Right renal pelvis (tissue), 4 donors: Measurements from ENCODE around the gene COX8A. TPM values are rescaled to one million over a fixed set of nuclear protein-coding genes. Genes with fewer than 3 reads are reported as not detected.

Experiments used
- DNase-seq, 4 donors: peaks; one replicate each; pipeline ENCODE4 v3.0.0-alpha.2; 2013; ENCODE audit warnings: low read depth in 4 of 4, low spot score in 3 of 4, missing footprints in 1 of 4
- polyA plus RNA-seq, 4 donors: library from polyadenylated mRNA; unstranded; fragments of 120-200 nt; gene quantifications; one replicate each; pipeline ENCODE4 v1.2.1, GENCODE V29; 2013; ENCODE audit not compliant: insufficient read length in 4 of 4

COX8A gene
- polyA plus RNA-seq, 4 donors, result 224 to 368 (median 262) TPM

DNA sequence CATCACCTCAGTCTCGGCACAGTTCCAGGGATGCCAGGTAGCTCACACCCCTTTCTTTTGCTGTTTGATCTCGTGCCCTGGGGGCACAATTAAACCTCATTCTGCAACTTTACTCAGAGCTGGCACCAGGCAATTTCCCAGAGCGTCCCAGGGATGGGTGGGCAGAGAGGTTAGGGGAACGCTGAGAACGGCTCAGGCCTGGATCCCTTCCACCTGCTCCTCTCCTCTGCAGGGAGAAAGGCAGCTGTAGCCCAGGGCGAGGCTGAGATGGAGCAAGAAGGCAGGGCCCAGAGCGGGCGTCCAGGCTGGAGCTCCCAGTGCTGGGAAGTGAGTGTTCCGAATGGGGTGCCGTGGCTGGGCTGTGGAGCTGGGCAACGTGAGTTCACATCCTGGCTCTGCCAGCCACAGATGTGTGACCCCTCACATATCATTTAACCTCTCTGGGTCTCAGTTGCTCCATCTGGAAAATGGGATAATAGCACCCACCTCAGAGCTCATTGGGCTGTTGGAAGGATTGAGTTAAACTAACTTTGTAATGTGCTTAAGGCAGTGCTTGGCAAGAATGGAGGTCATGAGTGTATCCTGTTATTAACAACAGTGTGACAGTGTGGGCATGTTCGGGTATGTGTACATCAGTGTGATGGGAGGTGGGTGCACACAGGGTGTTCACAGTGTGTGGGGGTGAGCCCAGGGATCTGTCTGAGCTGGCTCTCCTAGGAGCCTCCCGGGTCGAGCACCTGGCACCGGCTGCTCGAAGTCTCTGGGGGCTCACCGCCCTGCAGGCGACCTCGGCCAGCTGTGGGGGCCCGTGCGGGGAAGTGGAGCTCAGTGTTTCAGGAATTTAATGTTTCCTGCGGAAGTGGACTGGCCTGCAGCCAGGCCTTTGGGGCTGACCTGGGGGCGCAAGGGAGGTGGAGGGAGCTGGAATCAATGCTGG lies 27.3 kb downstream of the COX8A start:
- DNase-seq, result no peak

DNA sequence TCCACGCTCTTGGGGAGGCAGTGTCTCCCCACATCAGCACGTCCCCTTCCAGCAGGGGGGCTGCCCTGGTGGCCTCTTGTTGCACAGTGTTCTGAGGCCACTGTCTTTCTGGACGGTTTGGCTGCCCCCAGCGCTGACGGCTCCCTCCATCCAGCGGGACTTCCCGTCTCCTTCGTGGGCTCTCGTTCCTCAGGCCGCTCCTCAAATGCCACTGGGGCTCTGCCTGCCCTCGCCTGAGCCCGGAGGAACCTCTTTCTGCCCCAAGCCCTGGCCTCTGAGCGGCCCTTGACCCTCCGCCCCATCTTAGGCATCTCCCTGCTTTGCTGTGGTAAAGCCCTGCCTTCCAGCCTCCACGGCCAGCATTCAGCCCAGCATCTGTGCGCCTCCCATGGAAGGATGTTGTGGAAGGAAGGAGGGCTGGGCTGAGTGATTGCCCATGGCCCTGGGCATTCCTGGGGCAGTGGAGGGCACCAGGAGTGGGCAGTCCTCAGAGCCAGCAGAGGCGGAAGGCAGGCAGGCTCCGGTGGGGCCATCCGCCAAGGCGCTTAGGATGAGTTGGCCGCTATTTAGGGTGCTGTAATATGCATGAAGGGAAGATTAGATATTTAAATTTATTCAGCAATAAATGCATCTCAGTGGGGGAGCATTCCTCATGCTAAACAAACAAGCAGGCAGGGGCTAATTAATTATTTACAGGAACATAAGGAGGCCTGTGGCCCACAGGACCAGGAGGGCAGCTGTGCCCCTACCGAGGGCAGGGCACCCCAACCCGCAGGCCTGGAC lies 29.6 kb downstream of the COX8A start:
- DNase-seq, result no peak

DNA sequence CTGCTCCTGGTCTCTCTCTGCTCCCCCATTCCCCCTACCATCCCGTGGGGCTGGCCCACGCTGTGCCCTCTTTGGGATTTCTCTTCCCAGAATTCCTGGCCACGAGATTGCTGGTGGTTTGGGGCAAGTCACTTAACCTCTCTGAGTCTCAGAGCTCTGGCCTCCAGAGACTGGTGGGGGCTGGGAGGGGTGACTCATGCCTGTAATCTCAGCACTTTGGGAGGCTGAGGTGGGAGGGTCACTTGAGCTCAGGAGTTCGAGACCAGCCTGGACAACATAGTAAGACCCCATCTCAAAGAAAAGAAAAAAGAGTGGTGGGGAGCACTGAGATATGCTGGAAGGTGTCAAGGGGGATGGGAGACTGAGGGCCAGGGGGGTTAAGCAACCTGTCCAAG lies 30.2 kb downstream of the COX8A start:
- DNase-seq, result no peak

DNA sequence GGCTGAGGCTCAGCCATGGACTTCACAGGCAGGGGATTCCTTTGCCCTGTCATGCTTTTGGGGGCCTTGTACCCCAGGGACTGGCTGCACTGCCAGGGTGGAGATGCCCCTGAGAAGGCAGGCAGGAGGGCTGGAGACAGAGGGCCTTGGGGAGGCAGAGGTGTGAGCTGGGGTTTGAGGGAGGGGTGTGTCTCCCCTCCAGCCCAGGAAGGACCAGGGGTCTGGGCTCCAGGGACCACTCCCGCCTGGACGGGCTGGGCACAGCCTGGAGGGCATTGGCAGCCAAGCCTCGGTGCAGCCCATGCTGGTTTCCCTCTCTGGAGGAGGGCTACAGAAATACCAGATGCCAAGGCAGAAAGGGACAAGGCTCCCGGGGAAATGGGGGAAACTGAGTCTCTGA lies 31.3 kb downstream of the COX8A start:
- DNase-seq, result no peak

DNA sequence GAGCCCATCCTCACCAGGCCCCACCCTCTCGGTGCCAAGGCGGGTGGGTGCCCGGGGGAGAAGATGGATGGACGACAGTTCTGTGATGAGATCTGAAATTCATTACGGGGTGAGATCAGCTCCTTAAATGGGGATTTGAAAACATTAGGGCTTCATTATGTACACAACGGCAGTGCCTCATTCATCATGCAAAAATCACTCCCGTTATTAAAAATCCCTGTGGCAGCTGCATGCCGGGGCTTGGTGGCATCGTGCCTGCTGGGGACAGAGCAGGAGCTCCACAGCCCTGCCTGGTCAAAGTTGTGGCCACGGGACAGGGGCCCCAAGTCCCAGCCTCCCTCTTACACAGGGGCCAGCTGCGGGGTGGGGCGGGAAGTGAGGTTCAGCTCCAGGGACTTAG lies 32.0 kb downstream of the COX8A start:
- no peak for DNase-seq

DNA sequence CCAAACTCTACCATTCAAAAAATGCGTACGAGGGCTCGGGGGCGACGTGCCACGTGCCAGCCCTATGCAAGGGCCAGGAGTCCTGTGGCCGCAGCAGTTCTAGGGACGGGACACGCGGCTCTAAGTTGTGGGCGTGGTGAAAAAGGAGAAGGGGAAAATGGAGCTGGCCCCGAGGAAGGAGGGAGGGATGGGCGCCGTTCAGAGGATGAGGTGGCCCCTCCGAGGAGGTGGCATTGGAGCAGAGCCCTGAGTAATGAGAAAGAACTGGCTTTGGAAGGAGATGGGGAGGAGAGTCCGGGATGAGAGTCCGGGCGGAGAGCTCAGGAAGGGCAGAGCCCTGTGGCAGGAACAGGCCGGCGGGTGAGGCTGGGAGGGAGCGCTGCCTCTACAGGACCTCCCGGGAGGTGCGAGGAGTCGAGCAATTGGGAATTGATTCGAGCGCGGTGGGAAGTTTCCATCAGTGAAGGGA lies 32.8 kb downstream of the COX8A start:
- DNase-seq, result no peak

DNA sequence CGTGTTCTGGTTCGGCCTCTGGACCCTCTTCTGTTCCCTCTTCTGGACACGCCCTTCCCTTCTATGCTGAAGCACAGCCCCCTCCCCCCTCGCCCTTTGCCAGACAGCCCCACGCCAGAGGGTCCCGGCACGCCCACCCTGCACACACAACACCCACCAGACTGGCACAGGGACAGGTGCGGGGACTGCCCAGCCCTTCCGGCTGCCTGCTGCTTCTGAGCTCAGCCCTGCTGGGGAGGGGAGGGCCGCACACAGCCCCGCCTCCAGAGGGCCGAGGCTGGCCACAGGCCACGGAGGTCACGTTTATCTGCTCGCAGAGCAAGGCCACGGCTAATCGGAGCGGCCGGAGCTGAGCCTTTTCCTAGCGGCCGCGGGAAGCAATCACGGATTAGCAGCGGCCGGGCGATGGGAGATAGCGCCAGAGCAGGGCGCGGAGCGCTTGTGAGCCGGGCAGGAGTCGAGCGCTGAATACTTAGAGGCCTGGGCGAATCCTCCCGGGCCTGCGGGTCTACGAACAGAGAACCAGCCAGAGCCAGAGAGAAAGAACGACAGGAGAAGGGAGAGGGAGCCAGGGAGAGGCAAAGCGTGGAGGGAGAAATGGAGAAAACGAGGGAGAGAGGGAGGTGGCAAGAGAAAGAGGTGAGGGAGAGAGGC lies 33.3 kb downstream of the COX8A start:
- DNase-seq, result no peak

DNA sequence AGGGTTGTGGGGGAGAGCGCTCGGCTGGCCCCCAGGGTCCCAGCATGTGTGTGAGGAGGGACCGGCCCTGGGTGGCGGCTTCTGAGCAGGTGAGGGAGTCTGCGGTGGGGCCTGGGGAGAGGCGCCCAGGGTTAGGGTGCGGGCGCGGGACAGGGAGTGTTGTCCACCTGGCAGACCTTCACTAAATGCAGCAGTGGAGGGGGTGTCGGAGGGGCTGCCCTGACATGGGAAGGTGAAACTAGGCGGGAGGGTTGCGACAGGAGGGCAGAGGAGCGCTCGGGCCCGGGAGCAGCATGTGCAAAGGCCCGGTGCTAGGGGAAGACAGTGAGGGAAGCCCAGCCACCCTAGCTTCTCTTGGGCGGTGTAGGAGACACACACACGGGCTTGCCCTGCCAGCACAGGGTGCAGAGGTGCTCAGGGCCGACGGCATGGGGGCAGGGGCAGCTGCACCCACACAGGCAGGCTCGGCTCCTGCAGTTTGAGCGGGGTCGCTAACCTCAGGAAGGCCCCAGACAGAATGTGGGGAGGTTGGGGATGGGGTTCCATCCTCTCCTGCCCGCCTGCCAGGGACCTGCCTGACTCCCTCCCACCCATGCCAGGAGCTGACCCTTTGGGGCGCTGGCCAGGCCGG lies 34.0 kb downstream of the COX8A start:
- DNase-seq, result no peak

DNA sequence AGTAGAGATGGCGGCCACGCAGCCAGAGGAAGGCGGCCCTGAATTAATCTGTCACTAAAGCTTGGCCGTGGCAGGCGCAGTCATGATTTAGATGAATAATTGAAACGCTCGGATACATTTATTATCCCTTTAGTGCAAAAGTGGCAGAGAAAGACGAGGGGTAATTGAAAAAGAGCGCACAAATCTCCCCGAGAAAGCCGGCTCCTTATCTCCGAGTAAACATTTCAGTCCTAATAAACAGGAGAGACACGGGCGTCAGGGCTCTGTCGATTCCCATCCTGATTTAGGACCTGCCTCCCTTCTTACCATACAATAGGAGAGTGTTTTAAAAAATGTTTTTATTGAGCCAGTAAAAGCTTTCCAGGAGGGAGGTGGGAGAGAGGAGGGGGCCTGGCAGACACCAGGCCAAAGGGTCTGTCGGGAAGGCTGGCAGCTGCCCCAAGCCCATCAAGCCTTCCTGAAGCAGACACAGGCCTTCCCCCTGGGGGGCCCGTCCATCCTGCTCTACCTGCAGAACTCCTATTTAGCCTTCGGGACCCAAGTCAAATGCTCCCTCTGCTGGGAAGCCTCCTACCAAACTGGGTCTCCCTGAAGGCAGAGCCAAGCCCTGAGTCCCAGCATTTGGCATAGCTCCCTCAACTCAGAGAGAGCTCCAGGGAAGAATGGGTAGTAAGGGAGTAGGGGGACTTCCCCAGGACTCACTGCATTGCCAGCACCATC lies 34.7 kb downstream of the COX8A start:
- DNase-seq, result no peak

DNA sequence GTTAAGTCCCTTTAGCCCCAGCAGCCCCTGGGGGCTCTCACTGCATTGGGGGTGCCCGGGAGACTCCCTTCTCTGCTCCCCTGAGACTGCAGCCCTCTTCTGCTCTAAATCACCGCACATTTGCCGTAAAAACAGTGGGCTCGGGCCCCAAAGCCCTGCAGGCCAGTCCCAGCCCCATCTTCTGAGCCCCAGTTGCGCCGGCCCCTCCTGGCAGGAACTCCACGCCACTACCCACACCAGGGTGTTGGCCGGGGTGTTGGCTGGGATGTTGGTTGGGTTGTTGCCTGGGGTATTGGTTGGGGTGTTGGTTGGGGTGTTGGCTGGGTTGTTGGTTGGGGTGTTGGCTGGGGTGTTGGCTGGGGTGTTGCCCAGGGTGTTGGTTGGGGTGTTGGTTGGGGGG lies 35.3 kb downstream of the COX8A start:
- DNase-seq, result no peak

DNA sequence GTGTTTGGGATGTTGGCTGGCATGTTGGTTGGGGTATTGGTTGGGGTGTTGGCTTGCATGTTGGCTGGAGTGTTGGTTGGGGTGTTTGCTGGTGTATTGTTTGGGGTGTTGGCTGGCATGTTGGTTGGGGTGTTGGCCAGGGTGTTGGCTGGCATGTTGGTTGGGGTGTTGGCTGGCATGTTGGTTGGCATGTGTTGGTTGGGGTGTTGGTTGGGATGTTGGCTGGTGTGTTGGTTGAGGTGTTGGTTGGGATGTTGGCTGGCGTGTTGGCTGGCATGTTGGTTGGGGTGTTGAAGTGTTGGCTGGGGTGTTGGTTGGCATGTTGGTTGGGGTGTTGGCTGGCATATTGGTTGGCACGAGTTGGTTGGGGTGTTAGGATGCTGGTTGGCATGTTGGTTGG lies 36.4 kb downstream of the COX8A start:
- no peak for DNase-seq

DNA sequence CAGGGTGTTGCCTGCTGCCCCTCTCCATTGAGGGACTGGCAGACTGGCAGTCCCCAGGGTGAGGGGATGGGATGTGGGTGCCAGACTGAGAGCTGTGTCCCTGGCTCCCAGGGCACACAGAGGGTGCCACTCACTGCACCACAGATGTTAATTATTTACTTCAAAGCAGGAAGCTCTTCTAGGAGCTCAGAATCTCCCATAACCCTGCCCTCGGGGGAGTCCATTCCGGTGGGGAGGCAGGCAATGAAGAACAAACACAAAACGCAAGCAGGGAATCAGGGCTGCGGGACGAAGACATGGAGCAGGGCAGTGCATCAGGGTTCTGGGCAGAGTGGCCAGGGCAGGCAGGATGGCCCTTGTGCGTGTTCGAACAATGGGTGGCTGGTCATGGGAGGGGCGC lies 37.0 kb downstream of the COX8A start:
- DNase-seq, result no peak

DNA sequence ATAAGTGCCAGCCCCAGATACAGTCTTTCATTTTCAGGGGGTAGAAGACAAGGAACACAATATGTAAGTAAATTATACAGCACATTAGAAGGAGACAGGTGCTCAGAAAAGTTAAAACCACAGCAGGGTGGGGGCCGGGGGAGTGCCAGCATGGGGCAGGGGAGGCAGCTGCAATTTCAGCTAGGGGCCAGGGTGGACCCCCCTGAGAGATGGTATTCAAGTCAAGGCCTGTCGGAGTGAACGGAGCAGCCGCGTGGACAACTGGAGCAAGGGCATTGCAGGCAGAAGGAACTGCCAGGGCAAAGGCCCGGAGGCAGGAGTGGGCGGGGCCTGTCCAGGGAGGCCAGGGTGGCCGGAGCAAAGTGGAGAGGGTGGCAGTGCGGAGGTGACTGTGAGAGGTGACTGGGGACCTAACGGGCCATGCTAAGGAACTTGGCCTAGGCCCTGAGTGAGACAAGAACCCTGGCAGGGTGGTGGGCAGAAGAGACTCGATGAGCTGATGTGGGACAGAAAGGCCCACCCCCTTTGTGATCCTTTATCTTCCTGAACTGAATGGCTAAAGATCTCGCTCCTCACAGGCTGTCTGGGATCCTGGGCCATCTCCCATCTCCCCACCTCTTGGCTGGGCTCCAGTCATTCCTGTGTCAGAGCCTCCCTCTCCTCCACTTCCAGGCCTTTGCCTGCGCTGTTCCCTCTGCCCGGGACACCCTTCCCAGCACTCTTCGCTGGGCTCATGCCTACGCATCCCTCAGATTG lies 38.9 kb downstream of the COX8A start:
- DNase-seq, result no peak

DNA sequence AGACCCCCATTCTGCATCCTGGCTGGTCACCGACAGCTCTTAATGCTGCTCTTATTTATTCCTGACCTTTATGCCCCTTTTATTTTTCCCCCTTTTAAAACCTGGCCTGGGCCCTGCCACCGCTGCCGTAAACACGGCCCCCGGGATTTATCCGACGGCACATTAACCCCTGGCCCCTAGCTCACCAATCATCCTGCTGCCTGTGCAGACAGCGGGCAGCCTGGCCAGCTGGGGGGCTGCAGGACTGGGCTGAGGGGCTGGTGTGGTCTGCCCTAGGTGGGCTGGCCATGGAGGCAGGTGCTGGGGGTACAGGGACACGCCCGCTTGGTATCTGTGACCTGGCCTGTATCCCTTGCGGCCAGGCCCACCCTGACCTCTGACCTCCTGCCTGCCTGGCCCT lies 39.9 kb downstream of the COX8A start:
- DNase-seq, result no peak

DNA sequence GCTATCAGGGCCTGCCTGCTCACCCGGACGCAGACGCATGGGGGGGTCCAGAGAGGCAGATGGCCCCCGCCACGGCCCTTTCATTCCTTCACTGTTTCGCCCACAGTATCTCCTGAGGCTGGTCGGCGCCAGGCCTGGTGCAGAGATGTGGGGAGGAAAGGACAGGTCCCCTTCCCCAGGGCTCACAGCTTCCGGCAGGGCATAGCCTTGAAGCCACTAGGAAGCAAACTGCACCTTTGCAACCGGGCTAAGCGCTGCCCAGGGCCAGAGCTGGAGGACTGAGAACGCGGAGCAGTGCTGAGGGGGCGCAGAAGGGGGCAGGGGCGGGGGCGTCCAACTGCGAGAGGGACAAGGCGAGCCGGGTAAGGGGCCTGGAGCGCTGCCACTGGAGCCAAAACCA lies 41.1 kb downstream of the COX8A start:
- no peak for DNase-seq

DNA sequence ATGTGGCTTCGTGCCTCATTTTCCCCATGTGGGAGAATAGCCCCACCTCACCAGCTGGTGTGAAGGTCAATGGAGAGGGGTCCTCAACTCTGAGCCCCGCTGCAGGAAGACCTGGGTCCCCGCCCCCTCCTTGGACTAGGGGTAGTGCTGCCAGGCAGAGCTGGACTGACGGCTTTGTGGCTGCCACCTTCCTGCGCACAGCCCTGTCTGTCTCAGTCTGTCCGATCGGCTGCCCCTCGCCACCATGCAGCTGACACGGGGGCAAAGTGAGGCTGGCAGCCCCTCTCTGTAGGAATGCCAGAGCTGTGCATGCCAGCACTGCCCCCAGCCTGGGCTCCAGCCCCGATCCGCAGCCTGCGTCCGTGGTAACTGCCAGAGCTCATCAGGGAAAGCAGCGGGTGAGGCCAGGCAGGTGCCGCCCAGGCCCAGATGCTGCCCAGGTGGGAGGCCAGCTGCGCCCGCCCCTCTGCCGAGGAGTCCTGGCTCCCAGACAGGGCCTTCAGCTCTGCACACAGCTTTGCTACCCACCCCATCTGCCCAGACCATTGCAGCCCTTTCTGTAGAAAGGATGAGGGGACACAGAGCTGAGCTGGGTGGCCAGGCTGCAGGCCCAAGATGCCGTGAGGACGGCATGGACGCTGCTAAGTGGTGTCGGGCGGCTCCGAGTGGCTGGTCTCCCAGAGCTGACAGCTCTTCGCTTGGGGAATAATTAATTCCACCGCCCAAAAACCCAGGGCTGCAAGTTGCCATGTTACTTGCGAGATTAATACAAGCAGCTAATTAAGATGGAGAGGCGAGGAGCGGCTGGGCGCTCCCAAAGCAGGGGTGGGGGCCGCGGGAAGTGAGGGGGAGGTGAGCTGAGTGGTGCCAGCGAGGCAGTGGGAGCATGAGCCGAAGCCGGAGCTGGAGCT lies 41.8 kb downstream of the COX8A start:
- no peak for DNase-seq

DNA sequence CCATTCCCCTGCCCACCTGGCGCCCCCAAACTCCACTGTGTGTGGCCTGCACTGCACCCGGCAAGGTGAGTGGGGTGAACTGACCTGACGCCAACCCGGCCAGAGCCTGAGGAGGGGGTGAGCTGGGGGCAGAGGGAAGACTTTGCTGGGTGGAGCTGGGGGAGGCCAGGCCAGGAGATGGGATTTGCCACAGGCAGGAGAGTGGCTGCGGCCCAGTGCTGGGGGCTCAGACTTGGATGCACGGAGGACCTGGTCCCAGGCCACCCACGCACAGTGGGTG lies 43.5 kb downstream of the COX8A start:
- no peak for DNase-seq

DNA sequence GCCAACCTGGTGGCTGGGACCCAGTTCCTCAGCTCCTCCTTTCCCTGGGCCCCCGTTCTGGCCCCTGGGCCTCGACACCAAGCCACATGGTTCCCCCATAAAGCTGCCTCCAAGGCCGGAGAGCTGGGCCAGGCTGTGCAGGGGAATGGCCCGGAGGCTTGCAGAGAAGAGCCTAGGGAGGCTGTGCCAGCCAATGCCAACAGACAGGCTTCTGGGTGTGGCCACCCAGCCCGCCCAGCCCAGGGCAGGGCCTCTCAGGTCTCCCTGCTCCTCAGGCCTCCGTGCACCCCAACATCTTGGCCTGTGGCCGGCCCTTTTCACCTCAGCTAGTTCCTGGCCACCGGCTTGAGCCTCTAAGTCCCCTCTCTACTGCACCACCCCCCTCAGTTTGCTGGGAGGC lies 43.9 kb downstream of the COX8A start:
- DNase-seq, result no peak
